Activated CD4-positive, alpha-beta T cell treated with anti-CD3 and anti-CD28 coated beads, Interleukin-2, amount 50 U/mL, for 24 hours (primary cell): Measurements from ENCODE around the gene MS4A15.
"Not testable (repeated sequence)": the region's sequence is repeated elsewhere in the genome, so short reads cannot be mapped to it uniquely, and the experiment has no call there.

Experiments used
- DNase-seq, 2 donors: peaks; one replicate each; pipeline ENCODE4 v3.0.0-alpha.2; 2020; ENCODE audit warnings: low read depth in 1 of 2, low spot score in 1 of 2

MS4A15 gene

GRCh38 chr11:60753309-60753708, 3.4 kb upstream of the MS4A15 start:
- DNase-seq = no peak

GRCh38 chr11:60754887-60755286, 1.8 kb upstream of the MS4A15 start:
- DNase-seq = no peak

GRCh38 chr11:60757231-60757800, 649 bp downstream of the MS4A15 start:
- DNase-seq = no peak

- not testable (repeated sequence) for DNase-seq
These were observed 2.0 kb downstream of the MS4A15 start for GRCh38 chr11:60758671-60759070.

- DNase-seq = not testable (repeated sequence)
These were observed 3.0 kb downstream of the MS4A15 start for GRCh38 chr11:60759438-60760225.

GRCh38 chr11:60761436-60762190, 4.9 kb downstream of the MS4A15 start:
- DNase-seq = no peak

- no peak for DNase-seq
These were observed 6.4 kb downstream of the MS4A15 start for GRCh38 chr11:60762851-60763691.

- no peak for DNase-seq
These were observed 7.2 kb downstream of the MS4A15 start for GRCh38 chr11:60763692-60764369.

GRCh38 chr11:60764879-60765278, 8.2 kb downstream of the MS4A15 start:
- DNase-seq = no peak

- DNase-seq = no peak
These were observed 8.7 kb downstream of the MS4A15 start for GRCh38 chr11:60765355-60765754.

GRCh38 chr11:60766547-60766946, 9.9 kb downstream of the MS4A15 start:
- DNase-seq = no peak

GRCh38 chr11:60767388-60767811, 10.7 kb downstream of the MS4A15 start:
- no peak for DNase-seq

GRCh38 chr11:60768202-60768601, 11.5 kb downstream of the MS4A15 start:
- DNase-seq = no peak

GRCh38 chr11:60769273-60769672, 12.6 kb downstream of the MS4A15 start:
- DNase-seq = no peak

GRCh38 chr11:60769811-60770210, 13.1 kb downstream of the MS4A15 start:
- no peak for DNase-seq

- DNase-seq = no peak
These were observed 14.5 kb downstream of the MS4A15 start for GRCh38 chr11:60771146-60771545.

- no peak for DNase-seq
These were observed 15.3 kb downstream of the MS4A15 start for GRCh38 chr11:60771879-60772525.

GRCh38 chr11:60772666-60773065, 16.0 kb downstream of the MS4A15 start:
- no peak for DNase-seq

- no peak for DNase-seq
These were observed 18.1 kb downstream of the MS4A15 start for GRCh38 chr11:60774726-60775125.

GRCh38 chr11:60775420-60775961, 18.8 kb downstream of the MS4A15 start:
- peak; percentile 71 to 78 for DNase-seq
